ENCODE results near the gene FKRP. TPM values are rescaled to one million over a fixed set of nuclear protein-coding genes. Genes with fewer than 3 reads are reported as not detected.
"Not testable (repeated sequence)": the region's sequence is repeated elsewhere in the genome, so short reads cannot be mapped to it uniquely, and the experiment has no call there.

The FKRP gene
- polyA plus RNA-seq, 4 donors: 7.0 to 14.6 (median 8.8) TPM

DNA sequence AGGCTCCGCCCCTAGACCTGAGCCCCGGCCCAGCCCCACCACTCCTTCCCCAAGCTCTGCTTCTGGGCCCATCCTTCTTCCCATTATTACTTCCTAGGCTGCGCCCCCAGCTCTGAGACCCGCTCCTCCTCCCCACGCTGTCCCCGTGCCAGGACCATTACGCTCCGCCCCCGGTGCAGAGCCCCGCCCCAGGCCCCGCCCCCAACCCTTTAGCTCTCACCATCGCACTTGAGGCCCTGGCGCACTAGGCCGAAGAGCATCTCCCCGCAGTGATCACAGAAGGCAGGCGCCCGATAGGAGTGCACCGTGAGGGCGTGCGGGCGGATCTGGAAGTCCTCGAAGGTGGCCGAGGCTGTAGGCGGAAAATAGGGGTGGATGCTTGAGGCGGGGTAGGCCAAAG is 35.2 kb upstream of the FKRP start:
- 83 to 87% (median 86%) methylated on average over 19 to 25 of the region's 25 CpGs for WGBS, 3 donors
- DNase-seq: no peak
- H3K9me3 ChIP-seq (ENCODE audit: control insufficient read depth in 2 of 2, insufficient read depth in 1 of 2, low read depth in 1 of 2, low read length in 1 of 2): no peaks in the 10 kb centered on the region
- no peak overlapping the region for H3K27ac ChIP-seq (ENCODE audit: low read depth in 1 of 3, low read length in 2 of 3)
- H3K36me3 ChIP-seq (ENCODE audit: control insufficient read depth in 3 of 3, insufficient read depth in 2 of 3, low read depth in 1 of 3, low read length in 3 of 3): peaks cover 4 to 55% (median 10%) of the 10 kb centered on the region in 3 donors
- peaks cover 0 to 8% (median 2%) of the 10 kb centered on the region in 3 donors for H3K4me1 ChIP-seq (ENCODE audit: control insufficient read depth in 3 of 3, insufficient read depth in 2 of 3, low read depth in 1 of 3, low read length in 2 of 3)
- no peak for FAIRE-seq
- no peaks in the 10 kb centered on the region for H3K27me3 ChIP-seq (ENCODE audit: control insufficient read depth in 3 of 3, insufficient read depth in 3 of 3, low read length in 3 of 3)
- no peak overlapping the region for H3K4me3 ChIP-seq (ENCODE audit: low read depth in 1 of 3, low read length in 3 of 3)

GRCh38 chr19:46712768-46713338 is 33.0 kb upstream of the FKRP start:
- not testable (repeated sequence) for H3K27me3 ChIP-seq (ENCODE audit: control insufficient read depth in 3 of 3, insufficient read depth in 3 of 3, low read length in 3 of 3); DNase-seq; H3K4me3 ChIP-seq (ENCODE audit: low read depth in 1 of 3, low read length in 3 of 3); FAIRE-seq; H3K9me3 ChIP-seq (ENCODE audit: control insufficient read depth in 2 of 2, insufficient read depth in 1 of 2, low read depth in 1 of 2, low read length in 1 of 2)
- Histone ChIP-seq H3K36me3 (ENCODE audit: control insufficient read depth in 3 of 3, insufficient read depth in 2 of 3, low read depth in 1 of 3, low read length in 3 of 3) (peaks cover 4 to 40% (median 8%) of the 10 kb centered on the region in 3 donors), H3K27ac (ENCODE audit: low read depth in 1 of 3, low read length in 2 of 3) (peak overlapping the region in 1 of 3 donors; percentile 97), H3K4me1 (ENCODE audit: control insufficient read depth in 3 of 3, insufficient read depth in 2 of 3, low read depth in 1 of 3, low read length in 2 of 3) (peaks cover 0 to 14% (median 3%) of the 10 kb centered on the region in 3 donors)
- WGBS, 3 donors: 85 to 87% (median 87%) methylated on average over 6 of the region's 6 CpGs

DNA sequence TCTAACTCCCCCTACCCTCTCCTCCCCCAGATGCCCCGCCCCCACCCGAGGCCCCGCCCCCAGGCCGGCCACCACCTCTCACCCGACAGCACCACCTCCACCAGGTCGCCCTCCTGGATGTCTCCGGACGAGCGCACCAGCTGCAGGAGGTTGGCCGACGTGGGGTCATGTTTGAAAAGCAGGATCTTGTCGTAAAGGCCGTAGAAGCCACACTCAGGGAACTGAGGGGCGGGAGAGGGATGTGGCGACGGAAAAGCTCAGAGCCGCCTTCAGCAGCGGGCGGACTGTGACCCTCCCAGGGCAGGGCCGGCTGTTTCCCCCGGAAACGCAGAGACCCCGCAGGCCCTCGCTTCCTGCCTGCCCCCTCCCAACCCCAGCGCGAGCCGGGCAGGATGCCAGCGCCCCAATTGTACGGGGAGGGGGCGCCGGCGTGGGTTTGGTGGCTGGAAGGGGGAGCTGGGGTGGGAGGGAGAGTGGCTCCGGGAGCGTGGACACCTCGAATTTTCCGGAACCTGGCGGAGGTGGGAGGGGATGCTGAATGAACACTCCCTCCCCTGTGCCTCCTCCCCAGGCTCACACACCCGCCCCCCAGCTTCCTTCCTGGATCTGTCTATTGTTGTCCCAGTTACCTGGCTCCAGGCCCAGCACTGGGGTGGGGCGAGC is 31.9 kb upstream of the FKRP start:
- FAIRE-seq: no peak
- WGBS, 3 donors: 0% methylated on average over 31 to 39 of the region's 39 CpGs
- Histone ChIP-seq H3K27ac (ENCODE audit: low read depth in 1 of 3, low read length in 2 of 3) (peak overlapping the region; percentile 92 to 98 (median 97)), H3K4me3 (ENCODE audit: low read depth in 1 of 3, low read length in 3 of 3) (peak overlapping the region; percentile 55 to 84 (median 76)), H3K9me3 (ENCODE audit: control insufficient read depth in 2 of 2, insufficient read depth in 1 of 2, low read depth in 1 of 2, low read length in 1 of 2) (no peaks in the 10 kb centered on the region), H3K4me1 (ENCODE audit: control insufficient read depth in 3 of 3, insufficient read depth in 2 of 3, low read depth in 1 of 3, low read length in 2 of 3) (peaks cover 0 to 15% (median 5%) of the 10 kb centered on the region in 3 donors), H3K27me3 (ENCODE audit: control insufficient read depth in 3 of 3, insufficient read depth in 3 of 3, low read length in 3 of 3) (no peaks in the 10 kb centered on the region), H3K36me3 (ENCODE audit: control insufficient read depth in 3 of 3, insufficient read depth in 2 of 3, low read depth in 1 of 3, low read length in 3 of 3) (peaks cover 4 to 41% (median 5%) of the 10 kb centered on the region in 3 donors)
- DNase-seq: peak in 1 of 2 donors; percentile 88

DNA sequence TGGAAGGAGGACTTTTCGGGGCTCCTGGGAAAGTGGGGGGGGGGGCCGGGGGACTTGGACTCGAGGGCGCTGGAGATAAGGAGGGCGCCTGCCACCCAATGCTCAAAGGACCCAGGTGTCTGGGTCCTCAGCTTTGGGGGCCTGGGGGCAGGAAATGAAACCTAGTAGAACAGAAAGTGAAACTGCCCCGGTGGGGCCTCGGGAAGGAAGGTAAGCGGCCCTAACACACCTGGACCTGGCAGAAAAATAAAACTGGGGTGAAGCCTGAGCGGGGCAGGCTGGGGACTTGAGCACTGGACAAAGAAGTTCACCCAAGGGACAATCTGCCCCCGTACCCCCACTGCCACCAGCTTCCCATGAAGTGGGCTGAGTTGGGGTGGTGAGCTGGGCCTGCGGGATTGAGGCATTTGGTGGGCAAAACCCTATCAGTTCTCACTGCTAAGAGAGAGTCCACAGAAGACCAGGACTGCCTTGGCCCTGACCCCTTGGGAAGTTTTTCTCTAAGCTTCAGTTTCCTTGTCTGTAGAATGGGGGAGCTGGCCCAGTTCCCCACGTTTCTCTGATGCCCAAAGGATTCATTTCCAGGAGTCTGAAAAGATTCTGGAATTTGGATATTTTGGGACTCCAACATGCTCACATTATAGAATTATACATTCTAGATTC is 31.3 kb upstream of the FKRP start:
- no peak for FAIRE-seq
- H3K27ac ChIP-seq (ENCODE audit: low read depth in 1 of 3, low read length in 2 of 3): peak overlapping the region; percentile 92 to 98 (median 97)

GRCh38 chr19:46715620-46715974 is 30.3 kb upstream of the FKRP start:
- DNase-seq (no peak), FAIRE-seq (no peak)
- Histone ChIP-seq H3K36me3 (ENCODE audit: control insufficient read depth in 3 of 3, insufficient read depth in 2 of 3, low read depth in 1 of 3, low read length in 3 of 3) (peaks cover 0 to 43% (median 4%) of the 10 kb centered on the region in 3 donors), H3K4me3 (ENCODE audit: low read depth in 1 of 3, low read length in 3 of 3) (peak overlapping the region; percentile 76 to 97 (median 84)), H3K4me1 (ENCODE audit: control insufficient read depth in 3 of 3, insufficient read depth in 2 of 3, low read depth in 1 of 3, low read length in 2 of 3) (peaks cover 0 to 15% (median 5%) of the 10 kb centered on the region in 3 donors), H3K9me3 (ENCODE audit: control insufficient read depth in 2 of 2, insufficient read depth in 1 of 2, low read depth in 1 of 2, low read length in 1 of 2) (no peaks in the 10 kb centered on the region), H3K27me3 (ENCODE audit: control insufficient read depth in 3 of 3, insufficient read depth in 3 of 3, low read length in 3 of 3) (no peaks in the 10 kb centered on the region), H3K27ac (ENCODE audit: low read depth in 1 of 3, low read length in 2 of 3) (peak overlapping the region; percentile 72 to 97 (median 83))
- WGBS, 3 donors: 4 to 11% (median 9%) methylated on average over 8 of the region's 8 CpGs

More for the DNA sequence above, 31.3 kb upstream of the FKRP start:
- H3K4me1 ChIP-seq (ENCODE audit: control insufficient read depth in 3 of 3, insufficient read depth in 2 of 3, low read depth in 1 of 3, low read length in 2 of 3): peaks cover 0 to 15% (median 5%) of the 10 kb centered on the region in 3 donors
- no peaks in the 10 kb centered on the region for H3K27me3 ChIP-seq (ENCODE audit: control insufficient read depth in 3 of 3, insufficient read depth in 3 of 3, low read length in 3 of 3)
- peaks cover under 1 to 42% (median 2%) of the 10 kb centered on the region in 3 donors for H3K36me3 ChIP-seq (ENCODE audit: control insufficient read depth in 3 of 3, insufficient read depth in 2 of 3, low read depth in 1 of 3, low read length in 3 of 3)
- peak; percentile 97 to 98 for DNase-seq
- no peaks in the 10 kb centered on the region for H3K9me3 ChIP-seq (ENCODE audit: control insufficient read depth in 2 of 2, insufficient read depth in 1 of 2, low read depth in 1 of 2, low read length in 1 of 2)
- H3K4me3 ChIP-seq (ENCODE audit: low read depth in 1 of 3, low read length in 3 of 3): peak overlapping the region; percentile 55 to 84 (median 76)
- 0 to 6% (median 5%) methylated on average over 8 to 12 of the region's 12 CpGs for WGBS, 3 donors

- Histone ChIP-seq H3K27me3 (ENCODE audit: control insufficient read depth in 3 of 3, insufficient read depth in 3 of 3, low read length in 3 of 3) (no peaks in the 10 kb centered on the region), H3K4me1 (ENCODE audit: control insufficient read depth in 3 of 3, insufficient read depth in 2 of 3, low read depth in 1 of 3, low read length in 2 of 3) (peaks cover 0 to 15% (median 5%) of the 10 kb centered on the region in 3 donors), H3K36me3 (ENCODE audit: control insufficient read depth in 3 of 3, insufficient read depth in 2 of 3, low read depth in 1 of 3, low read length in 3 of 3) (peaks cover 2 to 43% (median 4%) of the 10 kb centered on the region in 3 donors), H3K27ac (ENCODE audit: low read depth in 1 of 3, low read length in 2 of 3) (peak overlapping the region; percentile 72 to 97 (median 83)), H3K9me3 (ENCODE audit: control insufficient read depth in 2 of 2, insufficient read depth in 1 of 2, low read depth in 1 of 2, low read length in 1 of 2) (no peaks in the 10 kb centered on the region), H3K4me3 (ENCODE audit: low read depth in 1 of 3, low read length in 3 of 3) (peak overlapping the region; percentile 76 to 97 (median 84))
- WGBS, 3 donors: 1% methylated on average over 30 to 42 of the region's 42 CpGs
- DNase-seq (peak; percentile 33 to 42), FAIRE-seq (no peak)
Observed at GRCh38 chr19:46715975-46716671, 29.7 kb upstream of the FKRP start.

GRCh38 chr19:46716672-46717033 is 29.2 kb upstream of the FKRP start:
- 0 to 1% (median 0%) methylated on average over 16 to 20 of the region's 20 CpGs for WGBS, 3 donors
- FAIRE-seq (no peak), DNase-seq (peak in 1 of 2 donors; percentile 28)
- H3K4me3 ChIP-seq (ENCODE audit: low read depth in 1 of 3, low read length in 3 of 3): peak overlapping the region; percentile 76 to 97 (median 84)
- H3K4me1 ChIP-seq (ENCODE audit: control insufficient read depth in 3 of 3, insufficient read depth in 2 of 3, low read depth in 1 of 3, low read length in 2 of 3): peaks cover 0 to 15% (median 5%) of the 10 kb centered on the region in 3 donors
- peak overlapping the region; percentile 72 to 97 (median 83) for H3K27ac ChIP-seq (ENCODE audit: low read depth in 1 of 3, low read length in 2 of 3)
- no peaks in the 10 kb centered on the region for H3K27me3 ChIP-seq (ENCODE audit: control insufficient read depth in 3 of 3, insufficient read depth in 3 of 3, low read length in 3 of 3)
- H3K9me3 ChIP-seq (ENCODE audit: control insufficient read depth in 2 of 2, insufficient read depth in 1 of 2, low read depth in 1 of 2, low read length in 1 of 2): no peaks in the 10 kb centered on the region
- peaks cover 2 to 45% (median 6%) of the 10 kb centered on the region in 3 donors for H3K36me3 ChIP-seq (ENCODE audit: control insufficient read depth in 3 of 3, insufficient read depth in 2 of 3, low read depth in 1 of 3, low read length in 3 of 3)
